GM12878 (cell line): ENCODE measurements around the gene COL1A2. TPM values are rescaled to one million over a fixed set of nuclear protein-coding genes. Genes with fewer than 3 reads are reported as not detected.

ENCODE experiments used
- ATAC-seq: fragments of 200-7000 bp; cut with Tn5 transposase; 3 replicates; pipeline ENCODE4 v1.9.1; 2020; ENCODE audit warnings: mild to moderate bottlenecking, moderate library complexity
- BruUV-seq: library from RNA; stranded (reverse); fragments of 400-500 nt; replicated peaks from 2 replicates; lab custom pipeline; 2021; lab: Mats Ljungman, UMichigan
- CTCF ChIA-PET: fragments of 300-600 bp; sonication (Branson Sonifier 250); formaldehyde crosslinking; extraction: SDS; loops from one replicate; lab custom pipeline; 2021; ENCODE audit warnings: inconsistent platforms; lab: Yijun Ruan, JAX
- POLR2A ChIA-PET: fragments of 350-600 bp; formaldehyde crosslinking; extraction: SDS; loops from one replicate; lab custom pipeline; 2021; ENCODE audit warnings: inconsistent platforms; lab: Charles Lee
- RAD21 ChIA-PET: fragments of 300-600 bp; sonication (Branson Sonifier 250); formaldehyde crosslinking; loops from one replicate; lab custom pipeline; 2023; ENCODE audit warnings: antibody characterized with exemption; ENCODE audit not compliant: unreplicated experiment; lab: Charles Lee
- SMC1A ChIA-PET: fragments of 300-600 bp; sonication (Branson Sonifier 250); formaldehyde crosslinking; loops from one replicate; lab custom pipeline; 2023; ENCODE audit not compliant: unreplicated experiment, uncharacterized antibody; lab: Charles Lee
- DNase-seq: peaks from one replicate; pipeline ENCODE4 v3.0.0-alpha.2; 2011; ENCODE audit warnings: low read depth, low spot score
- FAIRE-seq: peaks from 3 replicates; lab custom pipeline; 2011; peaks lifted over from hg19 to GRCh38; lab: Jason Lieb, UNC
- H2AFZ ChIP-seq: 2 replicates; pipeline ENCODE4 v1.6.0; 2011; ENCODE audit warnings: low read depth, low read length, control low read depth; ENCODE audit not compliant: control insufficient read depth
- H3K27ac ChIP-seq: 2 replicates; pipeline ENCODE4 v1.5.1; 2011; ENCODE audit warnings: control low read depth; ENCODE audit not compliant: control insufficient read depth, insufficient read depth
- H3K27me3 ChIP-seq, 2 experiments: replicated peaks in 1 of 2; 2 replicates each; pipeline versions ENCODE4 v1.6.0 to v1.6.1; 2011; ENCODE audit warnings: low read length in 1 of 2; ENCODE audit not compliant: control insufficient read depth in 2 of 2, insufficient read depth in 2 of 2
- H3K36me3 ChIP-seq, 2 experiments: 2 replicates each; pipeline ENCODE4 v1.5.1; 2011; ENCODE audit warnings: low read length in 1 of 2; ENCODE audit not compliant: control insufficient read depth in 2 of 2, insufficient read depth in 2 of 2
- H3K4me1 ChIP-seq: 2 replicates; pipeline ENCODE4 v1.6.1; 2011; ENCODE audit warnings: mild to moderate bottlenecking, low read length, moderate library complexity, mixed read lengths; ENCODE audit not compliant: control insufficient read depth, insufficient read depth
- H3K4me2 ChIP-seq: 2 replicates; pipeline ENCODE4 v1.6.0; 2011; ENCODE audit warnings: control low read depth; ENCODE audit not compliant: control insufficient read depth, insufficient read depth
- H3K4me3 ChIP-seq: fragments of 200-600 bp; sonication (generic); 2 replicates; pipeline ENCODE4 v1.5.1; 2016
- H3K79me2 ChIP-seq: 2 replicates; pipeline ENCODE4 v1.6.0; 2011; ENCODE audit warnings: low read length; ENCODE audit not compliant: control insufficient read depth, insufficient read depth
- H3K9ac ChIP-seq: 2 replicates; pipeline ENCODE4 v1.8.0; 2011; ENCODE audit warnings: low read length, control low read depth, mixed read lengths; ENCODE audit not compliant: control insufficient read depth, insufficient read depth
- H3K9me3 ChIP-seq: replicated peaks from 3 replicates; pipeline ENCODE4 v1.5.1; 2011; ENCODE audit warnings: mild to moderate bottlenecking, low read length; ENCODE audit not compliant: control insufficient read depth, insufficient read depth
- H4K20me1 ChIP-seq: 2 replicates; pipeline ENCODE4 v1.6.0; 2011; ENCODE audit not compliant: control insufficient read depth, insufficient read depth
- E4F1 ChIP-seq: fragments of 450-650 bp; IDR thresholded peaks from 2 replicates; pipeline ENCODE4 v1.6.1; 2018; ENCODE audit warnings: borderline replicate concordance, mild to moderate bottlenecking; ENCODE audit not compliant: partially characterized antibody
- KDM1A ChIP-seq: fragments of 200-600 bp; sonication (generic); IDR thresholded peaks from 2 replicates; pipeline ENCODE4 v1.6.1; 2016; ENCODE audit warnings: borderline replicate concordance
- NKRF ChIP-seq: fragments of 450-650 bp; conservative IDR thresholded peaks from 2 replicates; pipeline ENCODE4 v1.6.1; 2017; ENCODE audit warnings: mild to moderate bottlenecking, moderate library complexity
- PAX8 ChIP-seq: fragments of 450-650 bp; IDR thresholded peaks from 2 replicates; pipeline ENCODE4 v1.6.1; 2017; ENCODE audit warnings: mild to moderate bottlenecking, moderate library complexity
- STAT1 ChIP-seq: fragments of 450-650 bp; conservative IDR thresholded peaks from 2 replicates; pipeline ENCODE4 v1.6.1; 2014; ENCODE audit warnings: antibody characterized with exemption, mild to moderate bottlenecking
- USF1 ChIP-seq: IDR thresholded peaks from 2 replicates; pipeline ENCODE4 v1.6.1; 2011; ENCODE audit warnings: borderline replicate concordance, low read depth, mild to moderate bottlenecking, moderate library complexity, mixed read lengths, low read length; ENCODE audit not compliant: insufficient read depth; ENCODE audit errors: extremely low read length
- ZNF207 ChIP-seq: fragments of 450-650 bp; IDR thresholded peaks from 2 replicates; pipeline ENCODE4 v1.6.1; 2014; ENCODE audit warnings: antibody characterized with exemption, mild to moderate bottlenecking, borderline replicate concordance
- ZNF384 ChIP-seq: IDR thresholded peaks from 2 replicates; pipeline ENCODE4 v1.6.1; 2012; ENCODE audit warnings: low read depth, mild to moderate bottlenecking, low read length, improper control_type of control experiment, borderline replicate concordance
- WGBS: methylation state at CpG from one replicate; pipeline ENCODE4 v1.1.6; 2016; ENCODE audit warnings: low lambda C conversion rate; ENCODE audit not compliant: insufficient replicate concordance, insufficient coverage; ENCODE audit errors: missing lambda C conversion rate; 5-methylcytosine and 5-hydroxymethylcytosine counted together
- in situ Hi-C: fragments of 300-500 bp; cut with MboI; formaldehyde crosslinking; loops from 9 replicates; pipeline ENCODE4 v1.14.3; 2018; ENCODE audit warnings: mixed read lengths
- intact Hi-C: fragments of 100-400 bp; cut with micrococcal nuclease; formaldehyde crosslinking; loops from one replicate; pipeline ENCODE4 v1.14.2; 2022; ENCODE audit not compliant: unreplicated experiment
- polyA plus RNA-seq, 11 experiments: library from polyadenylated mRNA; depleted of rRNA in 4 of 11; unstranded in 6 of 11; stranded (reverse) in 5 of 11; fragments of >200 nt; fragmentation: Nextera tagmentation in 4 of 11; fragmentation: Illumina TruSeq in 1 of 11; extraction: Ambion mirVana in 4 of 11; extraction: Trizol in 1 of 11; gene quantifications; 1 replicate in 1 of 11; 2 replicates in 10 of 11; pipeline versions ENCODE4 v1.2.1 to v1.2.3, GENCODE V29; 2011 to 2016; ENCODE audit warnings: inconsistent platforms in 2 of 11, missing spikeins in 2 of 11, low read depth in 1 of 11
- total RNA-seq, 4 experiments: library from RNA; depleted of rRNA in 3 of 4; stranded (reverse); fragments of >200 nt in 3 of 4; fragmentation: Illumina TruSeq in 1 of 4; extraction: Trizol in 1 of 4; gene quantifications; 2 replicates each; pipeline versions ENCODE4 v1.2.1 to v1.2.3, GENCODE V29; 2013 to 2021

Gene COL1A2
- total and polyA plus RNA-seq, 10 of the 15 experiments (the other 5 are each of a cell fraction or from before 2014, with no cell fraction given): 0.03 to 2.5 (median 0.76) TPM; not detected in 4

DNA sequence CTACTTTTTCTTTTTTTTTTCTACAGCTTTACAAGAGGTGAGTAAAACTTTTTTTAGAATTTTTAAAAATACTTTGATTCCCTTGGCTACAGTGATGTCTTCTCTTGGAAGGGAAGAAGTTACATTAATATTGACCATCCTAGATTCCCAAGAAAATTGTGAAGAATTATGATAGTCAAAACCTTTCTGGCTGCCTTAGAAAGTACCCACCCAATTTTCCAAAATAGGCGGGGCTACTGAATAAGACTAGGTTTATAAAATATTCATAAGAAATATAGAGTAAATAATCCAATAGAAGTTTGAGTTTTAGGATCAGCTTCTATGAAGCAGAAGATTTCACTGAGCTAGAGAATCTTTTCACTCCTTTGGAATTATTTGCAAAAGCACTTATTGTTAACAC is 3.0 kb downstream of the COL1A2 start:
- Histone ChIP-seq H3K9me3 (no peaks in the 10 kb centered on the region), H3K4me2 (no peak overlapping the region), H3K36me3 (no peaks in the 10 kb centered on the region), H3K4me3 (no peak overlapping the region), H3K79me2 (no peaks in the 10 kb centered on the region), H4K20me1 (no peaks in the 10 kb centered on the region), H3K27ac (no peak overlapping the region), H2AFZ (no peak overlapping the region), H3K27me3 (peaks cover 2 to 3% of the 10 kb centered on the region in 2 experiments; a peak in 3 of 4 replicates), H3K9ac (no peak overlapping the region), H3K4me1 (no peaks in the 10 kb centered on the region)
- ChIA-PET CTCF (interaction anchor here (0.6 to 1.7 kb wide), 9 partner anchors 38 to 1480 kb away, joined by 3 to 8 read pairs (median 3); no protein-coding TSS in a partner anchor), RAD21 (interaction anchor here (0.8 to 1.5 kb wide), 3 partner anchors 109 to 1079 kb away, joined by 3 to 4 read pairs (median 3); no protein-coding TSS in a partner anchor), POLR2A (no interaction called here), SMC1A (interaction anchor here (1.5 kb wide), 1 partner anchor 682 kb away, joined by 4 read pairs; no protein-coding TSS in a partner anchor)
- DNase-seq (no peak), ATAC-seq (no peak), FAIRE-seq (no peak)
- no TSS peak for BruUV-seq
- 0% methylated on average over 1 of the region's 1 CpG for WGBS
- intact Hi-C loops (loop anchor here (5.0 to 10.0 kb wide), 3 partner anchors 110 to 773 kb away; no protein-coding TSS in a partner anchor), in situ Hi-C loops (loop anchor here (5.0 kb wide), 1 partner anchor 600 kb away; no protein-coding TSS in a partner anchor)
- TF ChIP-seq STAT1 (no peak), ZNF384 (no peak), PAX8 (no peak), USF1 (no peak), ZNF207 (no peak), E4F1 (no peak), NKRF (no peak), KDM1A (no peak)
